Measurements from ENCODE around the gene VAV2. TPM values are rescaled to one million over a fixed set of nuclear protein-coding genes. Genes with fewer than 3 reads are reported as not detected.
"Not testable (repeated sequence)": the region's sequence is repeated elsewhere in the genome, so short reads cannot be mapped to it uniquely, and the experiment has no call there.

VAV2 gene
- total and polyA plus RNA-seq, 4 donors = 4.9 to 26.4 (median 17.0) TPM

DNA sequence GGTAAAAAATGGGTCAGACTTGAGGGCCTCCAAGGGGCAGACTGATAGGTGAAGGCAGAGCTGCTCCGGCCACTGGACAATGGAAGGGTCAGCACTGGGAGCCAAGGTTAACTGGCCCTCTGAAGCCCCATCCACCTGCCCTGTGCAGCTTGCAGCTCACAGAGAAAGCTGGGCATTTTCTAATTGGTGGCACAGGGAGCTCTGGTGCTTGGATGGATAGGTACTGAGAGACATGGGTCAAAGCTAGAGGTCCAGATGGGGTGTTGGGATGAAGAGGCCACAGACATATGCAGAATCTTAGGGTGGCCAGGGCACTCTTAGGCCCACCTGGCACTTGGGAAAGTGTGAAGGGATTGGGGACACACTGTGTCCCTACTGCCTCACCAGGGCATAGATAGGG is 224.5 kb downstream of the VAV2 start (continued):
- no peak for TF ChIP-seq REST (IDR thresholded peaks at IDR 0.05)

DNA sequence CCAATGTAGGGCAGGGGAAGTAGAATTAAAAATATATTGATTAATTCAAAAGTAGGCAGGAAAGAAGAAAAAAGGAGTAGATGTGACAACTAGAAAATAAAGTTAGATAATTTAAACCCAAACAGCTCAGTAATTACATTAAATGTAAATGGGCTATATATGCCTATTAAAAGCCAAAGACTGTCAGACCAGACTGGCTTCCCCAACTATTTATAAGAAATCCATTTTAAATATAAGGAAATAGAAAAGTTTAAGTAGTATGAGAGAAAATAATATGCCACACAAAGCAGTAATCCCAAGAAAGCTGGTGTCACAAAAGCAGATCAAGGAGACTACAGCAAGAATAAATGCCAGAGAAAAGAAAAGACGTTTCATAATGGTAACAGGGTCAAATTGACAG is 225.1 kb downstream of the VAV2 start:
- Histone ChIP-seq H3K36me3 (ENCODE audit: control insufficient read depth in 4 of 4, insufficient read depth in 3 of 4, low read depth in 1 of 4, low read length in 3 of 4) (peaks cover 8 to 29% (median 13%) of the 10 kb centered on the region in 4 donors), H3K4me1 (ENCODE audit: control insufficient read depth in 4 of 4, insufficient read depth in 4 of 4, low read length in 3 of 4) (peaks cover 4 to 42% (median 29%) of the 10 kb centered on the region in 4 donors), H3K9me3 (ENCODE audit: control insufficient read depth in 4 of 4, low read length in 3 of 4) (no peaks in the 10 kb centered on the region), H3K27me3 (ENCODE audit: control insufficient read depth in 4 of 4, insufficient read depth in 4 of 4, low read length in 3 of 4) (no peaks in the 10 kb centered on the region), H3K4me3 (ENCODE audit: low read depth in 1 of 3, low read length in 3 of 3) (no peak overlapping the region), H3K9ac (ENCODE audit: low read depth in 1 of 2, low read length in 2 of 2) (no peak overlapping the region), H3K27ac (ENCODE audit: low read depth in 1 of 2, low read length in 2 of 2) (no peak overlapping the region)
- no peak for DNase-seq (ENCODE audit: low spot score)
- WGBS = 84% methylated on average over 1 of the region's 1 CpG
- TF ChIP-seq FOXA2 (IDR thresholded peaks at IDR 0.05) (no peak), RXRA (IDR thresholded peaks at IDR 0.05) (no peak), CTCF (IDR thresholded peaks at IDR 0.05; ENCODE audit: low read depth, low read length, missing input control) (no peak), SP1 (IDR thresholded peaks at IDR 0.05) (no peak), YY1 (IDR thresholded peaks at IDR 0.05) (no peak), JUND (IDR thresholded peaks at IDR 0.05) (no peak), RAD21 (IDR thresholded peaks at IDR 0.05) (no peak), GABPA (IDR thresholded peaks at IDR 0.05 in 1 of 2, conservative IDR thresholded peaks at IDR 0.05 in 1 of 2) (no peak), HNF4A (conservative IDR thresholded peaks at IDR 0.05) (no peak)
- TF ChIP-seq, protein P1, sequence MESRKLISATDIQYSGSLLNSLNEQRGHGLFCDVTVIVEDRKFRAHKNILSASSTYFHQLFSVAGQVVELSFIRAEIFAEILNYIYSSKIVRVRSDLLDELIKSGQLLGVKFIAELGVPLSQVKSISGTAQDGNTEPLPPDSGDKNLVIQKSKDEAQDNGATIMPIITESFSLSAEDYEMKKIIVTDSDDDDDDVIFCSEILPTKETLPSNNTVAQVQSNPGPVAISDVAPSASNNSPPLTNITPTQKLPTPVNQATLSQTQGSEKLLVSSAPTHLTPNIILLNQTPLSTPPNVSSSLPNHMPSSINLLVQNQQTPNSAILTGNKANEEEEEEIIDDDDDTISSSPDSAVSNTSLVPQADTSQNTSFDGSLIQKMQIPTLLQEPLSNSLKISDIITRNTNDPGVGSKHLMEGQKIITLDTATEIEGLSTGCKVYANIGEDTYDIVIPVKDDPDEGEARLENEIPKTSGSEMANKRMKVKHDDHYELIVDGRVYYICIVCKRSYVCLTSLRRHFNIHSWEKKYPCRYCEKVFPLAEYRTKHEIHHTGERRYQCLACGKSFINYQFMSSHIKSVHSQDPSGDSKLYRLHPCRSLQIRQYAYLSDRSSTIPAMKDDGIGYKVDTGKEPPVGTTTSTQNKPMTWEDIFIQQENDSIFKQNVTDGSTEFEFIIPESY (IDR thresholded peaks at IDR 0.05) = no peak

DNA sequence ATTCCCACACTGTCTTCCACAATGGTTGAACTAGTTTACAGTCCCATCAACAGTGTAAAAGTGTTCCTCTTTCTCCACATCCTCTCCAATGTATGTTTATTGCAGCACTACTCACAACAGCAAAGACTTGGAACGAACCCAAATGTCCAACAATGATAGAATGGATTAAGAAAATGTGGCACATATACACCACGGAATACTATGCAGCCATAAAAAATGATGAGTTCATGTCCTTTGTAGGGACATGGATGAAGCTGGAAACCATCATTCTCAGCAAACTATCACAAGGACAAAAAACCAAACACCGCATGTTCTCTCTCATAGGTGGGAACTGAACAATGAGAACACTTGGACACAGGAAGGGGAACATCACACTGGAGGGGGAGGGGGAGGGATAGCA is 225.9 kb downstream of the VAV2 start:
- not testable (repeated sequence) for H3K27me3 ChIP-seq (ENCODE audit: control insufficient read depth in 4 of 4, insufficient read depth in 4 of 4, low read length in 3 of 4); H3K27ac ChIP-seq (ENCODE audit: low read depth in 1 of 2, low read length in 2 of 2); H3K9ac ChIP-seq (ENCODE audit: low read depth in 1 of 2, low read length in 2 of 2); H3K4me3 ChIP-seq (ENCODE audit: low read depth in 1 of 3, low read length in 3 of 3); H3K9me3 ChIP-seq (ENCODE audit: control insufficient read depth in 4 of 4, low read length in 3 of 4); DNase-seq (ENCODE audit: low spot score)
- 91% methylated on average over 3 of the region's 3 CpGs for WGBS
- H3K4me1 ChIP-seq (ENCODE audit: control insufficient read depth in 4 of 4, insufficient read depth in 4 of 4, low read length in 3 of 4) = peaks cover 4 to 36% (median 25%) of the 10 kb centered on the region in 4 donors
- H3K36me3 ChIP-seq (ENCODE audit: control insufficient read depth in 4 of 4, insufficient read depth in 3 of 4, low read depth in 1 of 4, low read length in 3 of 4) = peaks cover 12 to 34% (median 14%) of the 10 kb centered on the region in 4 donors
